Endothelial cell (in vitro differentiated cells): ENCODE data around the gene TRIM49B. TPM values are rescaled to one million over a fixed set of nuclear protein-coding genes. Genes with fewer than 3 reads are reported as not detected.
"Not testable (repeated sequence)": the region's sequence is repeated elsewhere in the genome, so short reads cannot be mapped to it uniquely, and the experiment has no call there.

ENCODE experiments used
- DNase-seq: peaks from one replicate; pipeline ENCODE4 v3.0.0; 2021; ENCODE audit warnings: low spot score
- H3K27ac Mint-ChIP-seq: one replicate; pipeline ENCODE4 v1.8.0; 2021; ENCODE audit warnings: mixed read lengths, inconsistent platforms; ENCODE audit not compliant: unreplicated experiment
- H3K27me3 Mint-ChIP-seq: one replicate; pipeline ENCODE4 v1.8.0; 2021; ENCODE audit warnings: mild to moderate bottlenecking, moderate library complexity, mixed read lengths, inconsistent platforms; ENCODE audit not compliant: unreplicated experiment
- H3K36me3 Mint-ChIP-seq: one replicate; pipeline ENCODE4 v1.8.0; 2021; ENCODE audit warnings: mild to moderate bottlenecking, low read depth, mixed read lengths, inconsistent platforms; ENCODE audit not compliant: unreplicated experiment
- H3K4me1 Mint-ChIP-seq: one replicate; pipeline ENCODE4 v1.8.0; 2021; ENCODE audit warnings: mild to moderate bottlenecking, mixed read lengths, inconsistent platforms; ENCODE audit not compliant: unreplicated experiment
- H3K4me3 Mint-ChIP-seq: one replicate; pipeline ENCODE4 v1.8.0; 2021; ENCODE audit warnings: mild to moderate bottlenecking, mixed read lengths, inconsistent platforms; ENCODE audit not compliant: unreplicated experiment
- H3K9me3 Mint-ChIP-seq: one replicate; pipeline ENCODE4 v1.8.0; 2021; ENCODE audit warnings: mixed read lengths, inconsistent platforms; ENCODE audit not compliant: unreplicated experiment
- long read RNA-seq: library from polyadenylated mRNA; unstranded; transcript quantifications from one replicate; pipeline ENCODE4 v2.0.0, GENCODE V29; 2020; ENCODE audit not compliant: unreplicated experiment
- total RNA-seq: library from RNA; stranded (reverse); fragmentation: NEBNext Ultra II Directional; extraction: Animal tissue kit (Norgen Biotek cat#: 25700); gene quantifications from one replicate; pipeline ENCODE4 v1.2.1, GENCODE V29; 2021; ENCODE audit not compliant: unreplicated experiment

Gene TRIM49B
- not detected for total RNA-seq
- long read RNA-seq: 0 reads

- not testable (repeated sequence) for H3K27me3 Mint-ChIP-seq, H3K4me3 Mint-ChIP-seq, DNase-seq, H3K4me1 Mint-ChIP-seq, H3K36me3 Mint-ChIP-seq, H3K9me3 Mint-ChIP-seq, H3K27ac Mint-ChIP-seq
Observed at GRCh38 chr11:49028523-49028922, at the start of gene TRIM49B. TSS of gene TRIM49B (plus strand) at chr11:49028823. CDS start at chr11:49031600, 2,777 bp downstream.

DNA sequence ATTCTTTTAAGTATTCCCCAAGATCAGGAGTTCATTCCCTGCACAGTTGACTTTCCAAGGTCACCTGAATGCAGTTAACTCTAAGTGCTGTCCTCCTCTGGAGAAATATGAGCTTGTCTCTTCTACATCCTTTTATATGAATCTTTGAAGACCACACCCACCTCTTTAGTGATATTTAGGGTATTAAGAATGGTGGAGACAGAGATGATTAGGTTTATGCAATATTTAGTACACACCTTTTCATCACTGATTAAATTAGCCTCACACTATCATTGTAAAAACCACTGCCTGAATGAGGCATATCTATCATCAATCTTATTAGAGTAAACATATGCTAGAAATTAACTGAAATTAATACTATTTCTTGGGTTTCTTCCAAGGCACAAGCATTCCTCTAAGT lies 44.8 kb upstream of the TRIM49B start, which contains the start of gene TRIM51G:
Gene TRIM51G, minus strand, starts transcription at position 101 of the 400 bp plus-strand sequence. CDS start 2,190 bp downstream, outside the sequence.
- not testable (repeated sequence) for H3K27me3 Mint-ChIP-seq, H3K27ac Mint-ChIP-seq, DNase-seq, H3K4me3 Mint-ChIP-seq, H3K4me1 Mint-ChIP-seq, H3K36me3 Mint-ChIP-seq
- H3K9me3 Mint-ChIP-seq: peaks cover 16% of the 10 kb centered on the region

GRCh38 chr11:49048229-49048628 lies 19.6 kb downstream of the TRIM49B start:
- DNase-seq, H3K4me3 Mint-ChIP-seq, H3K27ac Mint-ChIP-seq, H3K27me3 Mint-ChIP-seq, H3K4me1 Mint-ChIP-seq, H3K36me3 Mint-ChIP-seq: not testable (repeated sequence)
- peaks cover 11% of the 10 kb centered on the region for H3K9me3 Mint-ChIP-seq

DNA sequence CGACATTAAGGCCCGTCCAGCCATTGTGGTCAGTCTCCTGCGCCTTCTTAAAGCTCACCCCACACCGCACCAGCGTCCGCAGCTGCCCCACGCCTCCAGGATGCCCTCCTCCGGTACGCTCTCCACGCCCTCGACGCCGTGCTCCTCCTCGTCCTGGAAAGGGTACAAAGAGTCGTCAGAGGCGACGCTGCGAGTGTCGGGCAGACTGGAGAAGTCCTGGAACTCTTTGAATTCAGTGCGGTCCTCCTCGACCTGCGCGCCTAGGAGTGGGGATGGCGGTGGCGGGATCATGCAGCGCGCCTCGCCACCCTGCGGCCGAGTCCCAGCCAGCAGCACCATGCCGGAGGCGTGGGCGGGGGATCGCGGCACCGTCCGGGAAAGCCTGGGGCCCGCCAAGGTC lies 21.2 kb downstream of the TRIM49B start:
- H3K27me3 Mint-ChIP-seq, H3K4me1 Mint-ChIP-seq, DNase-seq, H3K36me3 Mint-ChIP-seq, H3K27ac Mint-ChIP-seq, H3K4me3 Mint-ChIP-seq: not testable (repeated sequence)
- peaks cover 11% of the 10 kb centered on the region for H3K9me3 Mint-ChIP-seq

DNA sequence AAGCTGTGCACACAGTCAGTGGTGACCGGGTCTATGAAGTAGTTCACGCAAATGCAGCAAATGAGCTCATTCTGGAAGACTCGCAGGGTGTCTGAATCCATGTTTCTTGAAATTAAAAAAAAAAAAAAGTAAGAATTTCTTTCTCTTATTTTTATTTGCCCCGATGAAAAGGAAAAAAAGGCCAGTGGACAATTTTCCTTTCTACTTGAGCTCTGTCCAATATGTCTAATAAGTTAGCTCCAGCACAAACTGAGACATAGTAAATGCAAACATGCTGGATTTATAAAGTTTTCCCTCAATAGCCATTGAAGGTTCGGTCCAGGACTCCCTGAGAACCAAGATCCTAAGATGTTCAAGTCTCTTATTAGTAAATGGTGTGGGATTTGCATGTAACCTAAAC lies 30.4 kb downstream of the TRIM49B start, which contains the start of gene TRIM64C:
Gene TRIM64C, minus strand, starts transcription at position 101 of the 400 bp plus-strand sequence. Its CDS starts 0 bp downstream, at position 101.
- H3K27me3 Mint-ChIP-seq: not testable (repeated sequence)

DNA sequence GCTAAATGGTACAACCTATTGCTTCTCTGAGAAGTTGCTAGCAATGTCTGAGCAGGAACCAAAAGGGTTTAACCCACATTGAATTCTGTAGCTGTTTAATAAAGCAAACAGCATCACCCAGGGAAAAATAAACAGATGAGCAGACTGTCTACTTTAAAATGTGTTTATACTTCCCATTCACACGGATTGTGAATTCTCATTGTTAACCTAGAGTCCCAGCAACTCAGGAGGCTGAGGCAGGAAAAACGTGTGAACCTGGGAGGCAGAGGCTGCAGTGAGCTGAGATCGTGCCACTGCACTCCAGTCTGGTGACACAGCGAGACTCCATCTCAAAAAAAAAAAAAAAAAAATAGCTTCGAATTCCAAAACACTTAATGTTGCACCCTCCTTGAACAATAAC lies 41.3 kb downstream of the TRIM49B start:
- H3K27ac Mint-ChIP-seq, H3K27me3 Mint-ChIP-seq, DNase-seq, H3K4me1 Mint-ChIP-seq, H3K4me3 Mint-ChIP-seq: not testable (repeated sequence)
- Mint-ChIP-seq H3K9me3 (peaks cover 36% of the 10 kb centered on the region), H3K36me3 (peaks cover 10% of the 10 kb centered on the region)

More for the DNA sequence above, 30.4 kb downstream of the TRIM49B start, which contains the start of gene TRIM64C:
- H3K4me1 Mint-ChIP-seq, DNase-seq, H3K27ac Mint-ChIP-seq, H3K9me3 Mint-ChIP-seq, H3K4me3 Mint-ChIP-seq, H3K36me3 Mint-ChIP-seq: not testable (repeated sequence)

Other genes with a start within 250 kb of the TRIM49B start
- not detected for gene TRIM51G, start 44.9 kb upstream of the TRIM49B start, total RNA-seq
- gene TRIM64C, start 30.3 kb downstream of the TRIM49B start, total RNA-seq: not detected
- 2.8 TPM for gene FOLH1, start 179.8 kb downstream of the TRIM49B start, total RNA-seq